LNCAP (cell line): Measurements from ENCODE around the gene TGOLN2.

Source experiments
- CTCF ChIP-seq: fragments of 450-650 bp; IDR thresholded peaks from 2 replicates; pipeline ENCODE4 v1.5.1; 2017; ENCODE audit warnings: mild to moderate bottlenecking

TGOLN2 gene

DNA sequence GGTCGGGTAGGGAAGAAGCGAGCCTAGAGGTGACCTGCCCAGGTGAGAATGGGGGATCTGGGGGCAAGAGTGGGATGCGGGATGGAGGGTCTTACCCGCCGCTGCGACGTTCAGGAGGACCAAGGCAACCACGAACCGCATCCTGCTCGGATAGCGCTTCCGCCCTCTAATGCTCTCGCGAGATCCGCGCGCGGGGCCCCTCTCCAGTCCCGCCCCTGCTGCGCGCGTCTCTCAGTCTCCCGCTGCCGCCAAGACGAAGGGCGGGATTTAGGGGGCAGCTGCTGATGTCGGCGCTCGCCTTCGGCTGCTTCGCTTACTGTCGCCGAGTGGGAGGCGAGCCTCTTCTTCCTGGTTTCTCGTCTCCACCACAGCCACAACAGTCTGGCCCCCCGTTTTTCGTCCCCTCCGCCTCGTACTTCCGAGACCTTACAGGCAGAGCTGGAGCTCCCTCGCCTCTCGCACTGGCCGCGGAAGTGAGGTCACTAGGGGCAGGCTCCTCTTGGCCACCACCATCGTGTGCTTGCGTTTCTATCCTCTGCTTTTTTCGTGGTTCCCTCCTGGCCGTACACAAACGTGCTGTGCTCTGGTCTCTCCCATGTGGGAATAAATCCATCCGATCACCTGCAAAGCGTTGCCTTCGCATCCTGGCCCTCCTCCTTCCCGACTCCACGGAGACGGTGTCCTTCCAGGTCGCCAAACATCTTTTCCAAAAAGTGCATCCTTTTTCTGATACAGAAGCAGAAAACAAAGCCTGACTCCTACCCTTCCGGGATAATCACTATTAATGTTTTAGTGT lies at the start of gene TGOLN2:
TGOLN2 (minus strand) TSS at position 168 of the 796 bp plus-strand sequence; CDS start at position 141, 27 bp downstream.
- no peak for TF ChIP-seq CTCF

GRCh38 chr2:85377083-85377482 lies 49.3 kb upstream of the TGOLN2 start:
- TF ChIP-seq CTCF, result no peak

DNA sequence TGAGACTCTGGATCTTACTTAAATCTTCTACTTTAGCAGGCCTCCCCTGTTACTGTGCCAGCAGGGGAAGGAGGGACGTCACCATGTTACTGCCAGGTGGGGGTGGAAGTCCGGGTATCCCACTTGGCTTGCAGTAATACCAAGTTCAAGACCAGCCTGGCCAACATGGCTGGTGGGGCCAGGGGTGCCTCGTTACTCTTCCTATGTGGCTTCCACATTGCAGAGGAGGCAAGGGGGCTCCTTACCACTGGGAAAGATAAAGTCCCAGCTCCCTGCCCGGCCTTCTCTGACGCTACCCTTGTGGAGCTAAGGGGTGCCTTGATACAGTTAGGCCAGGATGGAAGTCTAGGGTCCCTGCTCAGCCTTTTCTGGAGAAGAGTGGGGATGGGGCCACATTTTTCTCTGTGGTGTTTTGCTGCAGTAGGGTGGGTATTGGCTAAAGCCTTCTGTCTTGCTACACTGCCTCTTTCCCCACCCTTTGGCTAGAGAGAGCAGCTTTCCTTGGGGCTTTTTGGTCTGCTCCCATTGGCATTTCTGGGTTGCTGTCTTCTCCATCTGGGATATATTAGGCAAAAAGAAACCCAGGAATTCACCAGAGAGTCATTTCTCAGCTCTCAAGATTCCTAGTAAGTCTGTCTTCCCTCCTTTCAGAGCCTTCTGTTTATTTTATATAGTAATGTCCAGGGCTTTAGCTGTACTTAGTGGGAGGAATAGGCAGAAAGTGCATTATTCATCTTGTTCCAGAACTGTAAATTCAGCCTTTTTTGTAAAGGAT lies 48.7 kb upstream of the TGOLN2 start:
- no peak for TF ChIP-seq CTCF

GRCh38 chr2:85371045-85371444 lies 43.3 kb upstream of the TGOLN2 start:
- TF ChIP-seq CTCF, result no peak

DNA sequence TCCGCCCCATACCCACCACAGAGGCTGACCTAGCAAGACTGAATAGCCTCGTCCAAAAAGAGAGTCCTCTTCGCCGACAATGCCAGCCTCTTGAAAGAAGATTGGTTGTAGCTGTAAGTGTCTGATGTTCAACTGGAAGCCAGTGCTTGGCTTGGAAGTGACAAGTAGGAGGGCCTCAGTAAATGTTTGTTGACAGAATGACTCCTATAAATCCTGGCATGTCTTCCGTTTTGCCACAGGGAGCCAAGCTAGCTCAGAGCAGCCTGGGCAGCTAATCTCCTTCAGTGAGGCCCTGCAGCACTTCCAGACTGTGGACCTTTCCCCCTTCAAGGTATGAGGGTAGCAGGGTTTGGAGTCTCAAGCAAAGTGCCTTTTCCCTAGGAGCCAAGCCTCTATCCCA lies 41.7 kb upstream of the TGOLN2 start:
- no peak for TF ChIP-seq CTCF

DNA sequence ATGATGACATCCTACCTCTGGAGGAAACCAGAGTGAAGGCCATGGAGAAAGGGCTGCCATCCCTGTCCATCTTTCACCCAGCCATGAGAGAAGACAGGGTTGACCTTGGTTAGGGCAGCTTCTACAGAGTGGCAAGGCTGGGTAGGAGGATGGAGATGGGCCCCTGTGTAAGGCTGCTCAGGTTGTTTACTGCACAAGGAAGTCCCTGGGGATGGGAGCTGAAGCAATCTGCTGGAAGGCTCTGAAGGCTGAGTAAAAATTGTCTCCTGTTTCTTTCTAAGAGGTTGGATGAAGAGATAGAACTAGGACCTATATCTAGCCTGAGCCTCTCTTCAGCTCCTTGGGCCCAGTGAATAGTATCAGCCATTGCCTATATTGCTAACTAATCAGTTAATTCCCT lies 41.1 kb upstream of the TGOLN2 start:
- no peak for TF ChIP-seq CTCF

- no peak for TF ChIP-seq CTCF
Measured at GRCh38 chr2:85367180-85367579, 39.4 kb upstream of the TGOLN2 start.
